Neuron (in vitro differentiated cells): ENCODE results near the gene AMBP.

Experiments
- H2AFZ ChIP-seq: one replicate; pipeline ENCODE4 v1.6.1; 2013; ENCODE audit warnings: low read depth, mild to moderate bottlenecking, inconsistent platforms, low read length, moderate library complexity
- H3K27me3 ChIP-seq: one replicate; pipeline ENCODE4 v1.6.1; 2013; ENCODE audit warnings: low read length; ENCODE audit not compliant: insufficient read depth
- H3K36me3 ChIP-seq: one replicate; pipeline ENCODE4 v1.6.1; 2013; ENCODE audit warnings: low read length; ENCODE audit not compliant: insufficient read depth
- H3K4me1 ChIP-seq: one replicate; pipeline ENCODE4 v1.6.1; 2013; ENCODE audit warnings: low read length; ENCODE audit not compliant: insufficient read depth
- H3K4me3 ChIP-seq: 2 replicates; pipeline ENCODE4 v1.5.1; 2013; ENCODE audit warnings: mild to moderate bottlenecking, low read length, moderate library complexity
- H3K9me3 ChIP-seq: one replicate; pipeline ENCODE4 v1.6.1; 2013; ENCODE audit warnings: low read length

Gene AMBP

GRCh38 chr9:114016629-114017423 lies 61.3 kb downstream of the AMBP start:
- H2AFZ ChIP-seq = no peak overlapping the region
- H3K36me3 ChIP-seq = peaks cover 61% of the 10 kb centered on the region
- no peaks in the 10 kb centered on the region for H3K4me1 ChIP-seq
- H3K9me3 ChIP-seq = peaks cover 3% of the 10 kb centered on the region
- H3K4me3 ChIP-seq = no peak overlapping the region
- no peaks in the 10 kb centered on the region for H3K27me3 ChIP-seq

GRCh38 chr9:114016101-114016500 lies 62.0 kb downstream of the AMBP start:
- H3K36me3 ChIP-seq = peaks cover 63% of the 10 kb centered on the region
- peaks cover 9% of the 10 kb centered on the region for H3K9me3 ChIP-seq
- no peak overlapping the region for H2AFZ ChIP-seq
- H3K27me3 ChIP-seq = no peaks in the 10 kb centered on the region
- no peak overlapping the region for H3K4me3 ChIP-seq
- no peaks in the 10 kb centered on the region for H3K4me1 ChIP-seq

GRCh38 chr9:114015607-114016006 lies 62.5 kb downstream of the AMBP start:
- H2AFZ ChIP-seq = no peak overlapping the region
- H3K4me1 ChIP-seq = no peaks in the 10 kb centered on the region
- H3K4me3 ChIP-seq = no peak overlapping the region
- H3K9me3 ChIP-seq = peaks cover 14% of the 10 kb centered on the region
- H3K36me3 ChIP-seq = peaks cover 68% of the 10 kb centered on the region
- no peaks in the 10 kb centered on the region for H3K27me3 ChIP-seq

GRCh38 chr9:114014044-114014443 lies 64.1 kb downstream of the AMBP start:
- no peak overlapping the region for H3K4me3 ChIP-seq
- peaks cover 17% of the 10 kb centered on the region for H3K9me3 ChIP-seq
- H3K4me1 ChIP-seq = no peaks in the 10 kb centered on the region
- H2AFZ ChIP-seq = no peak overlapping the region
- H3K36me3 ChIP-seq = peaks cover 66% of the 10 kb centered on the region
- H3K27me3 ChIP-seq = no peaks in the 10 kb centered on the region

GRCh38 chr9:114012126-114012525 lies 66.0 kb downstream of the AMBP start:
- H3K4me3 ChIP-seq = no peak overlapping the region
- H3K9me3 ChIP-seq = peaks cover 18% of the 10 kb centered on the region
- H3K27me3 ChIP-seq = no peaks in the 10 kb centered on the region
- no peaks in the 10 kb centered on the region for H3K4me1 ChIP-seq
- peaks cover 65% of the 10 kb centered on the region for H3K36me3 ChIP-seq
- H2AFZ ChIP-seq = no peak overlapping the region

- Histone ChIP-seq H3K4me1 (no peaks in the 10 kb centered on the region), H3K27me3 (no peaks in the 10 kb centered on the region), H3K4me3 (no peak overlapping the region), H2AFZ (no peak overlapping the region), H3K36me3 (peaks cover 65% of the 10 kb centered on the region), H3K9me3 (peaks cover 18% of the 10 kb centered on the region)
Observed at GRCh38 chr9:114011313-114011712, 66.8 kb downstream of the AMBP start.
